GM12878 (cell line): ENCODE data around the gene ZBTB7B. TPM values are rescaled to one million over a fixed set of nuclear protein-coding genes. Genes with fewer than 3 reads are reported as not detected.

Experiments used
- ATAC-seq: fragments of 200-7000 bp; cut with Tn5 transposase; 3 replicates; pipeline ENCODE4 v1.9.1; 2020; ENCODE audit warnings: mild to moderate bottlenecking, moderate library complexity
- Bru-seq: library from RNA; stranded (reverse); fragments of 400-500 nt; gene quantifications from one replicate; lab custom pipeline; 2021; lab: Mats Ljungman, UMichigan
- BruChase-seq, 2 experiments: library from RNA; stranded (reverse); fragments of 400-500 nt; gene quantifications; one replicate each; lab custom pipeline; 2021; lab: Mats Ljungman, UMichigan
- BruUV-seq: library from RNA; stranded (reverse); fragments of 400-500 nt; replicated peaks from 2 replicates; lab custom pipeline; 2021; lab: Mats Ljungman, UMichigan
- CTCF ChIA-PET: fragments of 300-600 bp; sonication (Branson Sonifier 250); formaldehyde crosslinking; extraction: SDS; loops from one replicate; lab custom pipeline; 2021; ENCODE audit warnings: inconsistent platforms; lab: Yijun Ruan, JAX
- POLR2A ChIA-PET: fragments of 350-600 bp; formaldehyde crosslinking; extraction: SDS; loops from one replicate; lab custom pipeline; 2021; ENCODE audit warnings: inconsistent platforms; lab: Charles Lee
- RAD21 ChIA-PET: fragments of 300-600 bp; sonication (Branson Sonifier 250); formaldehyde crosslinking; loops from one replicate; lab custom pipeline; 2023; ENCODE audit warnings: antibody characterized with exemption; ENCODE audit not compliant: unreplicated experiment; lab: Charles Lee
- SMC1A ChIA-PET: fragments of 300-600 bp; sonication (Branson Sonifier 250); formaldehyde crosslinking; loops from one replicate; lab custom pipeline; 2023; ENCODE audit not compliant: unreplicated experiment, uncharacterized antibody; lab: Charles Lee
- DNase-seq: peaks from one replicate; pipeline ENCODE4 v3.0.0-alpha.2; 2011; ENCODE audit warnings: low read depth, low spot score
- FAIRE-seq: peaks from 3 replicates; lab custom pipeline; 2011; peaks lifted over from hg19 to GRCh38; lab: Jason Lieb, UNC
- H2AFZ ChIP-seq: 2 replicates; pipeline ENCODE4 v1.6.0; 2011; ENCODE audit warnings: low read depth, low read length, control low read depth; ENCODE audit not compliant: control insufficient read depth
- H3K27ac ChIP-seq: 2 replicates; pipeline ENCODE4 v1.5.1; 2011; ENCODE audit warnings: control low read depth; ENCODE audit not compliant: control insufficient read depth, insufficient read depth
- H3K27me3 ChIP-seq, 2 experiments: replicated peaks in 1 of 2; 2 replicates each; pipeline versions ENCODE4 v1.6.0 to v1.6.1; 2011; ENCODE audit warnings: low read length in 1 of 2; ENCODE audit not compliant: control insufficient read depth in 2 of 2, insufficient read depth in 2 of 2
- H3K36me3 ChIP-seq, 2 experiments: 2 replicates each; pipeline ENCODE4 v1.5.1; 2011; ENCODE audit warnings: low read length in 1 of 2; ENCODE audit not compliant: control insufficient read depth in 2 of 2, insufficient read depth in 2 of 2
- H3K4me1 ChIP-seq: 2 replicates; pipeline ENCODE4 v1.6.1; 2011; ENCODE audit warnings: mild to moderate bottlenecking, low read length, moderate library complexity, mixed read lengths; ENCODE audit not compliant: control insufficient read depth, insufficient read depth
- H3K4me2 ChIP-seq: 2 replicates; pipeline ENCODE4 v1.6.0; 2011; ENCODE audit warnings: control low read depth; ENCODE audit not compliant: control insufficient read depth, insufficient read depth
- H3K4me3 ChIP-seq: fragments of 200-600 bp; sonication (generic); 2 replicates; pipeline ENCODE4 v1.5.1; 2016
- H3K79me2 ChIP-seq: 2 replicates; pipeline ENCODE4 v1.6.0; 2011; ENCODE audit warnings: low read length; ENCODE audit not compliant: control insufficient read depth, insufficient read depth
- H3K9ac ChIP-seq: 2 replicates; pipeline ENCODE4 v1.8.0; 2011; ENCODE audit warnings: low read length, control low read depth, mixed read lengths; ENCODE audit not compliant: control insufficient read depth, insufficient read depth
- H3K9me3 ChIP-seq: replicated peaks from 3 replicates; pipeline ENCODE4 v1.5.1; 2011; ENCODE audit warnings: mild to moderate bottlenecking, low read length; ENCODE audit not compliant: control insufficient read depth, insufficient read depth
- H4K20me1 ChIP-seq: 2 replicates; pipeline ENCODE4 v1.6.0; 2011; ENCODE audit not compliant: control insufficient read depth, insufficient read depth
- CHD2 ChIP-seq: IDR thresholded peaks from 2 replicates; pipeline ENCODE4 v1.6.1; 2011; ENCODE audit warnings: low read depth, low read length, improper control_type of control experiment, borderline replicate concordance
- CHD4 ChIP-seq: fragments of 200-600 bp; sonication (generic); IDR thresholded peaks from 2 replicates; pipeline ENCODE4 v1.6.1; 2016; ENCODE audit warnings: mild to moderate bottlenecking
- E4F1 ChIP-seq: fragments of 450-650 bp; IDR thresholded peaks from 2 replicates; pipeline ENCODE4 v1.6.1; 2018; ENCODE audit warnings: borderline replicate concordance, mild to moderate bottlenecking; ENCODE audit not compliant: partially characterized antibody
- LARP7 ChIP-seq: fragments of 450-650 bp; IDR thresholded peaks from 2 replicates; pipeline ENCODE4 v1.6.1; 2017; ENCODE audit warnings: mild to moderate bottlenecking
- REST ChIP-seq: IDR thresholded peaks from 2 replicates; pipeline ENCODE4 v1.6.1; 2012; ENCODE audit warnings: mild to moderate bottlenecking, low read depth, low read length
- SREBF1 ChIP-seq: IDR thresholded peaks from 2 replicates; pipeline ENCODE4 v1.6.1; 2012; ENCODE audit warnings: mild to moderate bottlenecking, low read length
- TCF3 ChIP-seq: IDR thresholded peaks from 2 replicates; pipeline ENCODE4 v1.6.1; 2012; ENCODE audit warnings: low read depth, mild to moderate bottlenecking, low read length, borderline replicate concordance; ENCODE audit not compliant: insufficient read depth
- USF1 ChIP-seq: IDR thresholded peaks from 2 replicates; pipeline ENCODE4 v1.6.1; 2011; ENCODE audit warnings: borderline replicate concordance, low read depth, mild to moderate bottlenecking, moderate library complexity, mixed read lengths, low read length; ENCODE audit not compliant: insufficient read depth; ENCODE audit errors: extremely low read length
- WGBS: methylation state at CpG from one replicate; pipeline ENCODE4 v1.1.6; 2016; ENCODE audit warnings: low lambda C conversion rate; ENCODE audit not compliant: insufficient replicate concordance, insufficient coverage; ENCODE audit errors: missing lambda C conversion rate; 5-methylcytosine and 5-hydroxymethylcytosine counted together
- in situ Hi-C: fragments of 300-500 bp; cut with MboI; formaldehyde crosslinking; loops from 9 replicates; pipeline ENCODE4 v1.14.3; 2018; ENCODE audit warnings: mixed read lengths
- intact Hi-C: fragments of 100-400 bp; cut with micrococcal nuclease; formaldehyde crosslinking; loops from one replicate; pipeline ENCODE4 v1.14.2; 2022; ENCODE audit not compliant: unreplicated experiment
- long read RNA-seq, 2 experiments: library from polyadenylated mRNA; unstranded; transcript quantifications; one replicate each; pipeline ENCODE4 v2.0.0, GENCODE V29; 2019 to 2020
- polyA minus RNA-seq, 3 experiments: library from RNA; depleted of rRNA, polyadenylated mRNA; stranded (reverse); fragments of >200 nt; gene quantifications; 2 replicates each; pipeline ENCODE4 v1.2.3, GENCODE V29; 2011
- polyA plus RNA-seq, 11 experiments: library from polyadenylated mRNA; depleted of rRNA in 4 of 11; unstranded in 6 of 11; stranded (reverse) in 5 of 11; fragments of >200 nt; fragmentation: Nextera tagmentation in 4 of 11; fragmentation: Illumina TruSeq in 1 of 11; extraction: Ambion mirVana in 4 of 11; extraction: Trizol in 1 of 11; gene quantifications; 1 replicate in 1 of 11; 2 replicates in 10 of 11; pipeline versions ENCODE4 v1.2.1 to v1.2.3, GENCODE V29; 2011 to 2016; ENCODE audit warnings: inconsistent platforms in 2 of 11, missing spikeins in 2 of 11, low read depth in 1 of 11
- total RNA-seq, 4 experiments: library from RNA; depleted of rRNA in 3 of 4; stranded (reverse); fragments of >200 nt in 3 of 4; fragmentation: Illumina TruSeq in 1 of 4; extraction: Trizol in 1 of 4; gene quantifications; 2 replicates each; pipeline versions ENCODE4 v1.2.1 to v1.2.3, GENCODE V29; 2013 to 2021
- TF ChIP-seq, protein P1 (sequence below): IDR thresholded peaks from 2 replicates; pipeline ENCODE4 v1.6.1; 2012; ENCODE audit warnings: low read depth, low read length, improper control_type of control experiment

Gene ZBTB7B
- total RNA-seq (2013; cell fraction: nucleolus; rRNA removed), result 35.3 and 35.9 TPM in 2 replicates
- total RNA-seq (2014; rRNA removed), result 26.8 and 28.1 TPM in 2 replicates
- 13.1 and 13.4 TPM in 2 replicates for total RNA-seq (2014; rRNA removed; fragmentation: Illumina TruSeq; extraction: Trizol)
- 42.0 and 44.9 TPM in 2 replicates for total RNA-seq (2021)
- polyA plus RNA-seq (2011; ENCODE audit: low read depth), result 3.9 TPM
- polyA plus RNA-seq (2011; rRNA removed), result 9.1 and 20.6 TPM in 2 replicates
- 34.7 and 44.3 TPM in 2 replicates for polyA plus RNA-seq (2011; cell fraction: cytosol; rRNA removed)
- polyA plus RNA-seq (2011; cell fraction: nucleus; rRNA removed), result 81.0 and 98.7 TPM in 2 replicates
- polyA plus RNA-seq (2012), result 20.8 and 23.8 TPM in 2 replicates
- 2.8 and 9.2 TPM in 2 replicates for polyA plus RNA-seq (2014; fragmentation: Illumina TruSeq; extraction: Trizol)
- under 1 TPM; 0.11 to 0.13 TPM for polyA plus RNA-seq (2014; fragmentation: Nextera tagmentation; extraction: Ambion mirVana)
- 33.0 and 33.5 TPM in 2 replicates for polyA plus RNA-seq (2014; rRNA removed)
- polyA plus RNA-seq (2016; fragmentation: Nextera tagmentation; extraction: Ambion mirVana), result 1 to 10 TPM; 2.6 to 3.1 TPM
- polyA minus RNA-seq (2011; rRNA and poly(A)+ RNA removed), result 12.2 and 29.8 TPM in 2 replicates
- polyA minus RNA-seq (2011; cell fraction: cytosol; rRNA and poly(A)+ RNA removed), result 14.4 and 19.2 TPM in 2 replicates
- 14.1 and 24.6 TPM in 2 replicates for polyA minus RNA-seq (2011; cell fraction: nucleus; rRNA and poly(A)+ RNA removed)
- Bru-seq, nascent RNA, result percentile 67 among the genes with signal in this experiment
- percentile 73 among the genes with signal in this experiment for BruChase-seq, experiment 1, labeled RNA remaining after a 6-hour chase
- percentile 77 among the genes with signal in this experiment for BruChase-seq, experiment 2, labeled RNA remaining after a 2-hour chase
- long read RNA-seq, experiment 1, result 0 reads
- long read RNA-seq, experiment 2, result 0 reads

DNA sequence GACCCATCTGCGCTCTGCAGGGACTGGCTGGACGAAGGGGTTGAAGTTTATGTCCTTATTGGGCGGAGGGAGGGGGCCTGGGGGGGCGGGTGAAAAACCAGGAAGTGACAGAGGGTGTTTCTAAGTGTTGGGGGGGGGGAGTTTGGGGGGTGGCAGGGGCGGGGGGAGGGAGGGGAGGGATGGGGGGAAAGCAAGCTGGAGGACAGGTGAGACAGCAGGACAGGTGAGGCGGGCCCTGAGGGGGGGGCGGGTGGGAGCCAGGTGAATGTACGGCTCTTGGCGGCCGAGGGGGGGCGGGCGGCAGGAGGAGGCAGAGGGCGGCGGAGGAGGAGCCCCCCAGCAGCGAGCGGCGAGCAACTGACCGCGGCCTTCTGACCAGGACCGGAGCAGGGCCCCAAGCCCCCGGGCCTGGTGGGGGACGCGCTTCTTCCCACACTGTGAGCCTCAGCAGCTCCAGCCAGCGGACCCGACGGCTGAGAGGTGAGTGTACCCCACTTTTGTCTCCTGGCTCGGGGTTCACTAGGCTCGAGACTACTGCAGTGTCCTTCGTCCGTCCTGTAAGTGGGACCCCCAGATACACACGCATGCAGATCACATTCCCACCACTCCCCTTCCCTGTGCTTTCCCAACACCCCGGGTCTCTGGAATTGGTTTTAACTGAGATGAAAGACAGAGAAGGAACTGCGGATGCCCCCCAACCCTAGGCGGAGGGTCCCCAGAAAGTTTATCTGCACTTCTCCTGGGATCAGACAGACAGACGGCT, at the start of gene ZBTB7B:
ZBTB7B (plus strand) TSS at position 339 of the 763 bp plus-strand sequence. CDS start 11,859 bp downstream, outside the sequence.
- H3K4me3 ChIP-seq, result peak within 1 kb of the TSS; percentile 99
- ATAC-seq (no peak; the same call in 2 of the 3 replicates), FAIRE-seq (no peak), DNase-seq (no peak)
- no peaks in the 10 kb centered on the region for H3K27me3 ChIP-seq
- SMC1A ChIA-PET, result interaction anchor here (1.3 kb wide), 1 partner anchor 10 kb away, joined by 3 read pairs; no protein-coding TSS in a partner anchor
- H3K9ac ChIP-seq, result peak within 1 kb of the TSS; percentile 85
- peak within 1 kb of the TSS; percentile 98 for H3K4me2 ChIP-seq
- no TSS peak for BruUV-seq
- H4K20me1 ChIP-seq, result 0 out of 2 replicates have a peak, but pooled peaks cover 3% of the 10 kb centered on the region
- in situ Hi-C loops, result no loop called here
- intact Hi-C loops, result loop anchor here (2.0 to 5.0 kb wide), 2 partner anchors 14 to 40 kb away; partner anchors contain the start of gene PYGO2
- no peaks in the 10 kb centered on the region; a peak in 1 of 4 replicates for H3K36me3 ChIP-seq
- peak within 1 kb of the TSS; percentile 91 for H3K27ac ChIP-seq
- H2AFZ ChIP-seq, result peak within 1 kb of the TSS; percentile 90
- H3K9me3 ChIP-seq, result no peaks in the 10 kb centered on the region
- 0% methylated on average over 24 of the region's 35 CpGs for WGBS
- H3K79me2 ChIP-seq, result peaks cover 52% of the 10 kb centered on the region
- RAD21 ChIA-PET, result interaction anchor here (1.1 to 3.3 kb wide), 2 partner anchors 15 to 82 kb away, joined by 5 to 14 read pairs; no protein-coding TSS in a partner anchor
- CTCF ChIA-PET, result interaction anchor here (0.6 to 11.0 kb wide), 4 partner anchors 14 to 124 kb away, joined by 3 to 226 read pairs (median 30); partner anchors contain the start of genes CKS1B, FLAD1 and SHC1
- POLR2A ChIA-PET, result interaction anchor here (0.6 to 1.9 kb wide), 9 partner anchors 14 to 799 kb away, joined by 3 to 8 read pairs (median 4); partner anchors contain the start of genes ADAM15, FLAD1 and SHC1
- H3K4me1 ChIP-seq, result peaks cover 38% of the 10 kb centered on the region
- no peak for TF ChIP-seq USF1
- TF ChIP-seq, protein P1, sequence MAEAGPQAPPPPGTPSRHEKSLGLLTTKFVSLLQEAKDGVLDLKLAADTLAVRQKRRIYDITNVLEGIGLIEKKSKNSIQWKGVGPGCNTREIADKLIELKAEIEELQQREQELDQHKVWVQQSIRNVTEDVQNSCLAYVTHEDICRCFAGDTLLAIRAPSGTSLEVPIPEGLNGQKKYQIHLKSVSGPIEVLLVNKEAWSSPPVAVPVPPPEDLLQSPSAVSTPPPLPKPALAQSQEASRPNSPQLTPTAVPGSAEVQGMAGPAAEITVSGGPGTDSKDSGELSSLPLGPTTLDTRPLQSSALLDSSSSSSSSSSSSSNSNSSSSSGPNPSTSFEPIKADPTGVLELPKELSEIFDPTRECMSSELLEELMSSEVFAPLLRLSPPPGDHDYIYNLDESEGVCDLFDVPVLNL, result no peak
- no peak for TF ChIP-seq TCF3
- no peak for TF ChIP-seq CHD4
- TF ChIP-seq REST, result no peak
- no peak for TF ChIP-seq SREBF1
- TF ChIP-seq LARP7, result peak; percentile 48; the same call in 1 of the 2 replicates
- peak; percentile 6 for TF ChIP-seq E4F1
- TF ChIP-seq CHD2, result no peak
